GM12875 (cell line): Measurements from ENCODE around the gene RITA1.

Experiments used
- H3K4me3 ChIP-seq: one replicate; pipeline ENCODE4 v1.5.1; 2011; ENCODE audit warnings: low read depth, low read length, control low read depth
- TF ChIP-seq, protein P1 (sequence below): IDR thresholded peaks from 2 replicates; pipeline ENCODE4 v1.5.1; 2011; ENCODE audit warnings: low read depth, mild to moderate bottlenecking, control low read depth, inconsistent platforms, low read length, moderate library complexity, borderline replicate concordance; ENCODE audit not compliant: insufficient read depth

The RITA1 gene

DNA sequence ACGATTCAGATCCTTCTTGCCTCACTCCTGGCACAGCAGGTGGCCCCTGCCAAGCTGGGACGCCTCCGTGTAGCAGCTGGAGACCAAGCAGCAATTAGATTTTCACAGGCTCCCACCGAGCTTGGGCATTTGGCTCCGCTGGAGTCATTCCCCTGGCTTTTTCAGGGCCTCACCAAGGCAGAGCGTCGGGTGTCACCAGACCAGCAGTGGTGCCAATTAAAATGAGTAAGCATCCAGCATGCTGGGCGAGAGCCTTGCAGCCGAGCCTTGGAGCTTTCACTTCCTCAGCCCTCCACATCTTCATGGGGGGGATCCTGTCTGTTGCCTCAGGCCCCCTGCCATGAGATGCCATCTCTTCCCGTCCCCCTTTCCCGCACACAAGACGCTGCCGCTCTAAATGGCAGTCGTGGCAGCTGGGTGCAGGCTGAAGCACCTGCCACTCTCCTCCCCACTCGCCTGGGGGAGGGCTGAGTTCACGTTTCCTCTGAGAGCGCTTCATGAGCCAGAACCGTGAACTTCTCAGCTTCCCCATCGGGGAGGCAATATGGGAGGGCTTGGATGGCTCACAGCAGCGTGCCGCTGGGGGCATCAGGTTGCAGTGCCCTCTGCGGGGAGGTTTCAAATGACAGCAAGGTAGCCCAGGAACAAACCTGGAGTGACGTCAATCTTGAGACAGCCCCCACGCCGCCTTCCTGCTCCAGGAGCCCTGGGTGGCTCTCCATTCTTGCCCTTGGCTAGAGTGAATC lies 47.5 kb downstream of the RITA1 start:
- no peak overlapping the region for H3K4me3 ChIP-seq
- TF ChIP-seq, protein P1, sequence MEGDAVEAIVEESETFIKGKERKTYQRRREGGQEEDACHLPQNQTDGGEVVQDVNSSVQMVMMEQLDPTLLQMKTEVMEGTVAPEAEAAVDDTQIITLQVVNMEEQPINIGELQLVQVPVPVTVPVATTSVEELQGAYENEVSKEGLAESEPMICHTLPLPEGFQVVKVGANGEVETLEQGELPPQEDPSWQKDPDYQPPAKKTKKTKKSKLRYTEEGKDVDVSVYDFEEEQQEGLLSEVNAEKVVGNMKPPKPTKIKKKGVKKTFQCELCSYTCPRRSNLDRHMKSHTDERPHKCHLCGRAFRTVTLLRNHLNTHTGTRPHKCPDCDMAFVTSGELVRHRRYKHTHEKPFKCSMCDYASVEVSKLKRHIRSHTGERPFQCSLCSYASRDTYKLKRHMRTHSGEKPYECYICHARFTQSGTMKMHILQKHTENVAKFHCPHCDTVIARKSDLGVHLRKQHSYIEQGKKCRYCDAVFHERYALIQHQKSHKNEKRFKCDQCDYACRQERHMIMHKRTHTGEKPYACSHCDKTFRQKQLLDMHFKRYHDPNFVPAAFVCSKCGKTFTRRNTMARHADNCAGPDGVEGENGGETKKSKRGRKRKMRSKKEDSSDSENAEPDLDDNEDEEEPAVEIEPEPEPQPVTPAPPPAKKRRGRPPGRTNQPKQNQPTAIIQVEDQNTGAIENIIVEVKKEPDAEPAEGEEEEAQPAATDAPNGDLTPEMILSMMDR: peak; percentile 37; the same call in 1 of the 2 replicates

- TF ChIP-seq, protein P1: no peak
- no peak overlapping the region for H3K4me3 ChIP-seq
Measured at GRCh38 chr12:113233967-113234366, 48.4 kb downstream of the RITA1 start.

DNA sequence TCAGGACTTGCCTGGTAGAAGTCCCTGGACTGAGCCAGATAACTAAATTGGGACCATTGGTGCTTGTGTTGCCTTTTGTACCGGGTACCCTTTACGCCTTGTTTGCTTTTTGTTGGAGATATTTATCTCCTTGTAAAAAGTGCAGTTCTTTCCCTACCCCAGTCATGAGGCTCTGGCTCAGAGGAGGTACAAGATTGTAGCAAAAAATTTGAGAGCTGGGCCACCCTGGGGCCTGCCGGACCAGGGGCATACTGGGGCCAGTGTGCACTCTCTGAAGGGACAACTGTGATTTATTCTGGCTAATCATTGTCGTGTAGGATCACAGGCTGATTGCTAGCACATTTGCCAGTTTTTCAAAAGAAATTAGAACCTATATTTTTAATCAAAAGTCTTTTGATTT lies 49.0 kb downstream of the RITA1 start:
- H3K4me3 ChIP-seq: no peak overlapping the region
- TF ChIP-seq, protein P1: no peak

DNA sequence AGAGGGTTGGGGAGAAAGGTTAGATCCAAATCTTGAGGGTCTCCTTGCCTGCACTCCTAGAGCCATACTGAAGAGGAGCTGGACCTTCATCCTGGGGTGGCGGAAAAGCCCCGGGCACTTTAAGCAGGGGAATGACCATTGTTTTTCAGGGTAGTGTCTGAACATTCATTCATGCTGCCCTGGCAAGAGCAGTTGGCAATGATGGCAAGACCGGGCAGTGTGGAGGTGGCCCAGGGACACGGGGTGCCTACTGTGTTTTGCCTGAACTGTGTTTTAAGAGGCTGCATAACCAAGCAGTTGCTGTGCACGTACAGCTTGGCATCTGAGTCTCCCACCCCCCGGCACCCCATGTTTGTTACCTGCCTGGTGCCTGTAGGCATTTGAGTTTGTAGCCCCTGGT lies 50.5 kb downstream of the RITA1 start:
- no peak overlapping the region for H3K4me3 ChIP-seq
- TF ChIP-seq, protein P1: no peak

GRCh38 chr12:113236539-113237399 lies 51.2 kb downstream of the RITA1 start:
- no peak overlapping the region for H3K4me3 ChIP-seq
- TF ChIP-seq, protein P1: no peak

- TF ChIP-seq, protein P1: no peak
Measured at GRCh38 chr12:113237748-113238147, 52.2 kb downstream of the RITA1 start.

DNA sequence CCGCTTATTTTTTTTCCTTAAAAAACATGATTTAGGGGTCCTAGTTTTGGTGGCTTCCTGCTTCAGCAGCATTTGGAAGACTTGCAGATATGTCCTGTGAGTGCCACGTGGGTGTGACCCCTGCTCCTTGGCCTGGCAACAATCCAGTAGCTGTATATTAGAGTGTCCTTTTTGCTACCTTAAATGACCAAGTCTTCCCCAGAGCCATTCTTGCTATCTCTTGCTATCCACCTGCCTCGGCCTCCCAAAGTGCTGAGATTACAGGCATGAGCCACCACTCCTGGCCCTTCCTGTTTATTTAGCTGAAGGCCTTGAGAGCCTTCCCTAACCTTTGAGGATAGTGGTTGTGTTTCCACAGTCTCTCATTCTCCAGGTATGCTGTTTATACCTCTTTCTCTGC lies 52.8 kb downstream of the RITA1 start:
- TF ChIP-seq, protein P1: no peak
- no peak overlapping the region for H3K4me3 ChIP-seq

More at GRCh38 chr12:113237748-113238147, 52.2 kb downstream of the RITA1 start:
- H3K4me3 ChIP-seq: no peak overlapping the region
